WTC11 (cell line): ENCODE measurements around the gene MARK2. TPM values are rescaled to one million over a fixed set of nuclear protein-coding genes. Genes with fewer than 3 reads are reported as not detected.

Experiments used
- ATAC-seq: fragments of 200-7000 bp; cut with Tn5 transposase; 2 replicates; pipeline ENCODE4 v1.10.0; 2021; ENCODE audit warnings: mild to moderate bottlenecking, moderate library complexity
- CTCF ChIA-PET: fragments of 300-600 bp; sonication (Branson Sonifier 250); formaldehyde crosslinking; loops from one replicate; lab custom pipeline; 2021; ENCODE audit warnings: antibody characterized with exemption; lab: Charles Lee
- POLR2A ChIA-PET: fragments of 350-600 bp; sonication (Branson Sonifier 250); formaldehyde crosslinking; loops from one replicate; lab custom pipeline; 2021; ENCODE audit warnings: antibody characterized with exemption; lab: Charles Lee
- DNase-seq: peaks from one replicate; pipeline ENCODE4 v3.0.0; 2021; ENCODE audit warnings: low spot score
- H3K27ac Mint-ChIP-seq: 2 replicates; pipeline ENCODE4 v1.8.0; 2021; ENCODE audit warnings: mixed read lengths
- H3K27me3 Mint-ChIP-seq: 2 replicates; pipeline ENCODE4 v1.8.0; 2021; ENCODE audit warnings: low read depth, mild to moderate bottlenecking, moderate library complexity, mixed read lengths
- H3K36me3 Mint-ChIP-seq: 2 replicates; pipeline ENCODE4 v1.8.0; 2021; ENCODE audit warnings: mixed read lengths
- H3K4me1 Mint-ChIP-seq: 2 replicates; pipeline ENCODE4 v1.8.0; 2022; ENCODE audit warnings: mixed read lengths
- H3K4me3 Mint-ChIP-seq: 2 replicates; pipeline ENCODE4 v1.8.0; 2021; ENCODE audit warnings: mild to moderate bottlenecking, moderate library complexity, mixed read lengths
- H3K9me3 Mint-ChIP-seq: 2 replicates; pipeline ENCODE4 v1.8.0; 2021; ENCODE audit warnings: mixed read lengths
- ELF4 ChIP-seq: sonication (generic); formaldehyde crosslinking; IDR thresholded peaks from 2 replicates; pipeline ENCODE4 v1.8.1; 2022; ENCODE audit warnings: low read depth, mild to moderate bottlenecking, moderate library complexity, missing genetic modification reagents
- EMX1 ChIP-seq: fragments of 250-450 bp; sonication (Bioruptor Pico); IDR thresholded peaks from 2 replicates; pipeline ENCODE4 v1.8.0; 2021; ENCODE audit warnings: mild to moderate bottlenecking
- ETV6 ChIP-seq: sonication (generic); formaldehyde crosslinking; IDR thresholded peaks from 2 replicates; pipeline ENCODE4 v1.8.1; 2022; ENCODE audit warnings: mild to moderate bottlenecking, missing genetic modification reagents
- SP1 ChIP-seq: sonication (generic); formaldehyde crosslinking; conservative IDR thresholded peaks from 2 replicates; pipeline ENCODE4 v1.8.1; 2022; ENCODE audit warnings: missing genetic modification reagents
- TEAD4 ChIP-seq: sonication (generic); formaldehyde crosslinking; IDR thresholded peaks from 2 replicates; pipeline ENCODE4 v1.8.0; 2022; ENCODE audit warnings: mild to moderate bottlenecking, missing genetic modification reagents
- ZNF138 ChIP-seq: sonication (generic); formaldehyde crosslinking; conservative IDR thresholded peaks from 2 replicates; pipeline ENCODE4 v1.8.1; 2022; ENCODE audit warnings: mild to moderate bottlenecking, moderate library complexity, missing genetic modification reagents
- ZNF219 ChIP-seq: sonication (generic); formaldehyde crosslinking; IDR thresholded peaks from 2 replicates; pipeline ENCODE4 v1.8.0; 2023; ENCODE audit warnings: missing genetic modification reagents, mild to moderate bottlenecking, borderline replicate concordance
- total RNA-seq: library from RNA; stranded (reverse); gene quantifications from 3 replicates; pipeline ENCODE4 v1.2.3, GENCODE V29; 2021

MARK2 gene
- total RNA-seq, 1 experiment from 2014 or later, result 57.4 TPM

DNA sequence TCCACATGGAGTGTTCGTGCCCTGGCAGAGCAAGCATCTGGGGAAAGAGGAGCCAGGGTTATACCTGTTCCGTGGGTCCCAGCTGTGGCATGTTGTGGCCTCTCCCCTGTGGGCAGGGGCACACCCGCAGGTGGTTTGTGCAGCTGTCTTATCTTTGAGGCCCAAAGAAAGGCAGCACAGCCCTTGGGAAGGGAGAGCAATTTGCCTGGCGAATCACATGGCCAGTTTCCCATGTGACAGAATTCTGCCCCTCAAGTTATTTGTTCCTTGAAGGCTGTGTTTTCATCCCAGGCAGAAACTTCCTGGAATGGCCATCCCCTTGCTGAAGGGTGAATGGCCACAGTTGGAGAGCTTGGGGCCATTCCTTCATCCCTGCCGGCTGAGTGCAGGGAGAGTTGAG lies 119.1 kb downstream of the MARK2 start:
- no peaks in the 10 kb centered on the region for H3K9me3 Mint-ChIP-seq
- peaks cover 4% of the 10 kb centered on the region; the same call in 1 of the 2 replicates for H3K4me1 Mint-ChIP-seq
- ChIA-PET CTCF (interaction anchor here (0.8 to 2.3 kb wide), 2 partner anchors 12 to 20 kb away, joined by 3 to 11 read pairs; no protein-coding TSS in a partner anchor), POLR2A (no interaction called here)
- no peaks in the 10 kb centered on the region for H3K27me3 Mint-ChIP-seq
- no peak for ATAC-seq
- DNase-seq, result no peak
- H3K36me3 Mint-ChIP-seq, result peaks cover 26% of the 10 kb centered on the region
- H3K4me3 Mint-ChIP-seq, result no peak overlapping the region
- TF ChIP-seq ETV6, result no peak
- no peak for TF ChIP-seq EMX1 (CRISPR knock-in tag)
- no peak for TF ChIP-seq ZNF219 (CRISPR knock-in tag)
- TF ChIP-seq TEAD4, result no peak
- no peak for TF ChIP-seq ELF4
- no peak for TF ChIP-seq ZNF138 (CRISPR knock-in tag)
- TF ChIP-seq SP1 (CRISPR knock-in tag), result no peak
- H3K27ac Mint-ChIP-seq, result no peak overlapping the region

Other genes starting within 250 kb of the MARK2 start
- 143 to 160 TPM (median 146 TPM) in 3 replicates for gene PLAAT3, start 224.7 kb upstream of the MARK2 start, total RNA-seq
- gene ATL3, start 167.7 kb upstream of the MARK2 start, total RNA-seq, result 28.8 to 32.8 TPM (median 32.1 TPM) in 3 replicates
- gene RTN3, start 157.6 kb upstream of the MARK2 start, total RNA-seq, result 156 to 167 TPM (median 159 TPM) in 3 replicates
- gene ZFTA, start 70.3 kb upstream of the MARK2 start, total RNA-seq, result 44.7 to 47.2 TPM (median 45.6 TPM) in 3 replicates
- gene SPINDOC, start 25.7 kb upstream of the MARK2 start, total RNA-seq, result 93.8 to 108 TPM (median 106 TPM) in 3 replicates
- gene RCOR2, start 78.1 kb downstream of the MARK2 start, total RNA-seq, result 77.4 to 98.3 TPM (median 92.0 TPM) in 3 replicates
- 31.1 to 32.7 TPM (median 31.8 TPM) in 3 replicates for gene NAA40, start 99.9 kb downstream of the MARK2 start, total RNA-seq
- gene COX8A, start 135.5 kb downstream of the MARK2 start, total RNA-seq, result 518 to 587 TPM (median 554 TPM) in 3 replicates
- gene OTUB1, start 147.3 kb downstream of the MARK2 start, total RNA-seq, result 94.3 to 112 TPM (median 99.3 TPM) in 3 replicates
- 0.14 to 0.20 TPM (median 0.16 TPM) in 3 replicates for gene FLRT1, start 196.8 kb downstream of the MARK2 start, total RNA-seq